ENCODE measurements around the gene CST8.

Gene CST8

DNA sequence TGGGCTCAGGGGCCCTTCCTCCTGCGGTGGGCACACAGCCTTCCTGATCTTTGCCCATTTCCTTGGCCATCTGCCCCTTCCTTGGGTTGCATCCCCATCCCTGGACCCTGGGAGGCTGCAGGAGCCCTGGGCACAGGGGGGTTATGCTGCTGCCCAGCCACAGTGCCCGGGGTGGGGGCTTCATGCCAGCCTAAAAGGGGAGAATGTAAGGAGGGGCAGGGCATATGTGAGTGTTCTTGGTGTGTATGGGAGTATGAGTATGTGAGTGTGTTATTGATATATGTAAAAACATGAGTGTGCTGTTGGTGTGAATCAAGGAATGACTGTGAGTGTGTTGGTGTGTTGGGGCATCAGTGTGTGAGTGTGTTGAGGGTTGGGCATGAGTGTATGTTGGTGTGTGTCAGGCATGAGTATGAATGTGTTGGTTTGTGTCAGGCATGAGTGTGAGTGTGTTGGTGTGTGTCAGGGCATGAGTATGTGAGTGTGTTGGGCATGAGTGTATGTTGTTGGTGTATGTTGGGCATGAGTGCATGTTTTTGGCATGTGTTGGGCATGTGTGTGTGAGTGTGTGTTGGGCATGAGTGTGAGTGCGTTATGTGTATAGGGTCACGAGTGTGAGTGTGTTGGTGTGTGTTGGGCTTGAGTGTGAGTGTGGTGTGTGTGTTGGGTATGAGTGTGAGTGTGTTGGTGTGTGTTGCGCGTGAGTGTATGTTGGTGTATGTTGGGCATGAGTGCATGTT lies 14.7 kb upstream of the CST8 start:
- no peak for ATAC-seq

GRCh38 chr20:23477223-23477622 lies 13.7 kb upstream of the CST8 start:
- ATAC-seq = no peak

- no peak for ATAC-seq
Measured at GRCh38 chr20:23479043-23479442, 11.9 kb upstream of the CST8 start.

GRCh38 chr20:23482138-23482537 lies 8.8 kb upstream of the CST8 start:
- no peak for ATAC-seq

GRCh38 chr20:23484081-23484480 lies 6.8 kb upstream of the CST8 start:
- no peak for ATAC-seq

DNA sequence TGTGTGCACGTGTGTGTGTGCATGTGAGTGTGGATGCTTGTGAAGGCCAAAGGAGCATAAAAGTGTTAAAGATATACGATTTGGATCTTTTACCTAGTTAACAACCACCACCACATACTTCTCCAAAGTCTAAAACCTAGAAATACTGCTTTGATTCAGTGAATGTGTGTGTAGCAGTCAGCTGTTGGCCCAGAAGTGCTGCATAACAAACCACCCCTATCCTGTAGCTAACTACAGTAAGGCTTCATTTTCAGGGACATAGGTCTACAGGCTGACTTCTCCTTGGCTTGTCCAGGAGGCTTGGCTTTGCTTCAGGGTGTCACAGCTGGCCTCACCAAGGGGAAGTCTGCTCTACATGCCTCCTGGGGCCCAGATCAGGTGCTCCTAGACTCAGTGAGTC lies 2.4 kb upstream of the CST8 start:
- ATAC-seq = no peak

DNA sequence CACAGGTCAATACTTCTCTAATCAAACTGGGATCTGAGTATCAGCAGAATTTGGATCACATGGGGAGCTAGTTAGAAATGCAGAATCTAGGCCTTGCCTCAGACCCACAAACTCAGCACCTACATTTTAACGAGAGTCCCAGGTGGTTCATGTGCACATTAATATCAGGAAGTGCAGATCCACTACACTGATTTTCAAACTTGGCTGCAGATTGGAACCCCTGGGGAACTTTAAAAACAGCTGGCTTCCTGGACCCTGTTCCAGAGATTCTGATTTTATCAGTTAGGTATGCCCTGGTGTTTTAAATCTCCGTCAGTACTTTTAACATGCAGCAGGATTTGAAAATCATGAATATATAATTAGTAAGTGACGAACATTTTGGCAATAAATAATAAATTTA lies 1.9 kb upstream of the CST8 start:
- no peak for ATAC-seq

- peak; percentile 48 to 63 for ATAC-seq
Measured at GRCh38 chr20:23492292-23492691, 1.4 kb downstream of the CST8 start.

- no peak for ATAC-seq
Measured at GRCh38 chr20:23493172-23493772, 2.4 kb downstream of the CST8 start.

- ATAC-seq = peak; percentile 87 to 93
Measured at GRCh38 chr20:23497536-23497935, 6.6 kb downstream of the CST8 start.

GRCh38 chr20:23501926-23502325 lies 11.0 kb downstream of the CST8 start:
- ATAC-seq = no peak

DNA sequence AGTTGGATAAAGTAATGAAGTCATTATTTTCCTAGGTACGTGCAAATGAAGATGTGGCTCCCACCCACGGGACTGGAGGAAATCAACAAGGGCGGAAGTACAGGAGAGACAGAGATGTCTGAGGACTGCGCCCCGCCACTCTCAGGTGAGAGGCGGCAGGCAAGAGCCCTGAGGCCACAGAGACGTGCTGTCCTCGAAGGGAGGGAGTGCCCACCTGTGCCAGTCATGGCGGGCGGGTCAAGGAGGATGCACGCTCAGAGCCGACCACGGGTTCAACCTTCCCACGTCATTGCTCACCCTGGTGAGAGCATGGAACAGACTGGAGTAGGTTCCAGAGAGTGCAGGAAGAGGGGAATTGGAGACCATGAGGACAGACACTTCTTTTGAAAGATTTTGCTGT lies 12.7 kb downstream of the CST8 start:
- no peak for ATAC-seq

DNA sequence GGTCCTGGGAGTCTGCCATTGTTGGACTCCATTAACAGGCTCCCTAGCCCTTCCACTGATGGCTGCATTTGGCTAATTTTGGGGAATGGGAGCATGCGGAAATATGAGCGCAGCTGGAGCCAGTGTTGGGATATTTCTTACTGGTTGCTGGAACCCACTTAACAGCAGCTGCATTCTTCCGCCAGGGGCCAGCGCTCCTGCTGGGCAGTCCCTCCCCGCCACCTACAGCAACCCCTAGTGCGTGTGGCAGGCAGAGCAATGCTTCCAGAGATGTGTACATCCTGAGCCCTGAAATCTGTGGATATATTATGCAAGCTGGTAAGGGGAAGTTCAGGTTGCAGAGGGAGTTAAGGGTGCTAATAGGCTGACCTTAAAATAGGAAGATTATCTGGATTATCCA lies 16.4 kb downstream of the CST8 start:
- ATAC-seq = no peak

DNA sequence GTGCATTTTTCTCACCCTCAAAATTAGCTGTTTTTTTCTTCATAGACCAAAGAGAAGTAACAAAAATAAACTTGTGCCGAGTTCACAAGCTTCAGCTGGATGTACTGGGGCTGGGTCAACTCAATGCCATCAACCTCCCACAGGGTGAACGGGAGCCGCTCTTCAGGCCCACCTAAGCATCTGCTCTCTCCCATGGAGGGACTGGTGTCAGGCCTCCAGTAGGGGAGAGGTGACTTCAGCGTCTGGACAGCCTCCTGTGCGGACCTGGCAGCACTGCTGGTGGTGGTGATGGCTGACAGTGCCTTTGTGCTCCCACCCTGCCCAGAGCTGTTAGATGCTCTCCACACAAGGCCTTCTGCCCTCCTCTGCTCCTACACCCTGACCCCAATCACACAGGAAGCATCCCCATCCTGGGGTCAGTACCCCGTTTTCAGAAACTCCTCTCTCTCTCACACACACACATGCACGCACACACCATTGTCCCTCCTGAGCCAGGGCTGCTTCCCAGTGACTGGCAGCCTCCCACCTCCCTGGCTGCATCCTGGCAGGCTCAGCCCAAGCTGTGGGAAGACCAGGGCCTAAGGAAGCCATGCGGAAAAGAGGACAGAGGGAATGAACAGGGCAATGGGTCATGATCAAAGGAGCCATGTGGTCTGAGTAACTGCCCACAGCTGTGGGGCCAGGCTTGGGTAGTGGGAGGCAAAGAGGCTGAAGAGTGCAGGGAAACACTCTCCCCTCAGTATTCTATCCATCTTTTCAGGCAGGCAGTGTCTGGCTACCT lies 17.7 kb downstream of the CST8 start:
- ATAC-seq = no peak

DNA sequence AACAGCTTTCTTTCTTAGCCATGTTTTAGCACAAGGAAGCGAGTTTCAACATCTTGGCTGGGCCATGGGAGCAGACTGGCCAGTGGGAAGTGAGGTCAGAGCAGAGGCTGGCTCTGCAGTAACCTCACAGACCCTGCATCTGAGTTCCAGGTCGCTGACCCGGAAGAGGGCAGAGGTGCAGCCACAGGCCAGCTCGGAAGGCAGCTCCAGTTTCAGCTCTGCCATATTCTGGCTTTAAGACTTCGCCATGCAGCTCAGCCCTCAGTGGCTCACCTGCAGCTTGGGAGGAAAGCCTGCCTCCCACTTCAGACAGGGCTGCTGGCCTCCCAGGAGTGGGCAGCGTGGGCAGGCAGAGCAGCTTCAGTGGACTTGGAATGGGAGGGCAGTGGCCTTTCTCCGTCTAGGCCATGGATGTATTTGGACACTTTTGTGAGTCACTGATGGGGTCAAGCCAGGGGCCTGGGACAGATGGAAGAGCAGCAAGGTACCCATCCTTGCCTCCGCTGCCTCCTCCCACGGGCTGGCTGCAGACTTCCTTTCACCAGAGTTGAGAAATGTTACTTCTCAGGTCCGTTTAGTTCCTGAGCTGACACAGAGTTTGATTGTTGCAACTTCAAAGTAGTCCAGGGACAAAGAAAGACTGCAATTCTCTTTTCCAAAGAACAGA lies 18.5 kb downstream of the CST8 start:
- ATAC-seq = no peak

- no peak for ATAC-seq
Measured at GRCh38 chr20:23510000-23510590, 19.2 kb downstream of the CST8 start.

DNA sequence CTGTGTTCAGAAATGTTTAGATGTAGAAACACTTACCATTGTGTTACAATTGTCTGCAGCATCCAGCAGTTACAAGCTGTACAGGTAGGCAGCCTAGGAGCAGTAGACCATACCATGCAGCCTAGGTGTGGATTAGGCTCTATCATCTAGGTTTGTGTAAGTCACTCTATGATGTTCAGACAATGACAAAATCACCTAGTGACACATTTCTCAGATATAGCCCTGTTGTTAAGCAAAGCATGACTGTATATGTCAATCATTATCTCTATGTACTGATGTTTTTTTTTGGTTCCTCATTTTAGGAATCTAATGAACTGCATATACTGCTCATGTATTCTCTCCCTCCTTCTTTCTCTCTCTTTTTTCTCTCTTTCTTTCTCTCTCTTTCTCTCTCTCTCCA lies 22.2 kb downstream of the CST8 start:
- ATAC-seq = no peak

DNA sequence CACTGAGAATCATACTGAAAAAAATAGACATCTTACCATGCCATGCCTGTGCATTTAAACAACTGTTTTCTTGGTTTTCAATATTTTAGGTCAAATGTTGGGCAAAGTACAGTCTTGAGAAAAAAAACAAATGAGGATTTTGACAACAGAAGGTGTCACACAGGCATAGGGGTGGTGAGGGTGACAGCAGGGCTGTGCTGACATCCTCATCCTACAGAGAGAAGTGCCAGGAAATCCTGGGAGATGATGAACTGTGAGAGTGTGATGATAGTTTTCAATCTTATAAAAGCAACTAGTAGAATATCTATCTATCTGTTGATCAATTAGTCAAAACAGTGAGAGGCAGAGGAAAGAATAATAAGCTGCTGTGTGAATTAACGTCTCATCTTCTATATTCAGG lies 23.9 kb downstream of the CST8 start:
- ATAC-seq = no peak

DNA sequence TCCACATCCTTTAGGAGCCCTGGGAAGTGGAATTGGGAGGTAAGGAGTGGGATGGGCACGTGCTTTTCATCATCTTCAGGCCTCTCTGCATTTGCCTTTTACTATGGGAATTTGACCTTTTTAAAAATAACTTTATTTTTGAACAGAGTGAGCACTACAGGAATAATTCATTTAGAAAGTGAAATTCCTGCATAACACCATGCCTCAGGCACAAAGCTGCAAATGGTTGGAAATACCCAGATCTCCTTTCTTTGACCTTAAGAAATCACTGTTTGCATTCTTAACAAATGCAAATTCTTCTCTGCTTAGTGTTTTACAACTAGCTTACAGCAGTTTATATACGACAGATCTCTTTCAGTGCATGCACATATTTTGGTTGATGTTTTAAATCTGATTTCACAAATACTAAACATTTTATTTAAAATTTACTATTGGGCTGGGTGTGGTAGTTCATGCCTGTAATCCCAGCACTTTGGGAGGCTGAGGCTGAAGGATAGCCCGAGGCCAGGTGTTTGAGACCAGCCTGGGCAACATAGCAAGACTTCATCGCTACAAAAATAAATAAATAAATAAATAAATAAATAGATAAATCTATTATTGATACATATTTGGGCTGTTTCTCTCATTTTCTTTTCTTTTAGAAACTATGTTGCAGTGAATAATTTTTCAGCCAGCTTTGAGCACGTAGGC lies 24.5 kb downstream of the CST8 start:
- ATAC-seq = no peak

DNA sequence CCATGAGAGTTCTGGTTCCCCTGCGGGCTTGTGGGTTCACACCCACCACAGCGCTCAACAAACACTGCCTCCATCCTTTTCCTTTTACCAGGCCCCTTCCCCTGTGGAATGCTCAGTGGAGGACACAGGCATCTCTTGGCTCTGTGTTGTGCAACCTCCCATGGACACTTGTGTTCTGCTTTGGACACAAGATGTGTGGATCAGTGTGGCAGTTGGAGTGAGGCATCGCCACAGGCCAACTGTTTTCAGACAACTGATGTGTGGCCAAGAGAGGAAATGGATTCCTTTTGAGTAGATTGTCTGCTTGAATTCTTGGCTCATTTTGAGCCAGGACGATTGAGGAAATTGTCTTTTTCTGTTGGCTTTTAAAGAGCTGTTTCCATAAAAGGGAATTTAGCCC lies 26.8 kb downstream of the CST8 start:
- ATAC-seq = no peak

DNA sequence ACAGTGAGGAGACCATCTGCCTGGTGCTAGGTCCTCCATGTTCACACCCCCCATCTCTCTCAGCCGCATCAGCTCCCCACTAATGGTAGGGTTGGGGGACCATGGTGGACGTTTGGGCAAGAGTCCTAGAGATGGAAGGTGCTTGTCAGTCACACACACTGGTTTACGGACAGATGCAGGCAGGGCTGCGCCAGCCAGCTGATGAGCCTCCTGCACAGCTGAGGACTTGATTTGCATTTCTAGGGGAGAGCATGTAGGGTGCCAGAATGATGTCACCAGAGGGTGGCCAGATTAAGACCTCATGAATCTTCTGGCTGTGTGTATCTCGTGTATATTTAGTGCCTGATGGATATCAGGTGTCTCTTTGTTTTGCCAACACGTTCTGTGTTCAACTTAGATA lies 28.6 kb downstream of the CST8 start:
- no peak for ATAC-seq

DNA sequence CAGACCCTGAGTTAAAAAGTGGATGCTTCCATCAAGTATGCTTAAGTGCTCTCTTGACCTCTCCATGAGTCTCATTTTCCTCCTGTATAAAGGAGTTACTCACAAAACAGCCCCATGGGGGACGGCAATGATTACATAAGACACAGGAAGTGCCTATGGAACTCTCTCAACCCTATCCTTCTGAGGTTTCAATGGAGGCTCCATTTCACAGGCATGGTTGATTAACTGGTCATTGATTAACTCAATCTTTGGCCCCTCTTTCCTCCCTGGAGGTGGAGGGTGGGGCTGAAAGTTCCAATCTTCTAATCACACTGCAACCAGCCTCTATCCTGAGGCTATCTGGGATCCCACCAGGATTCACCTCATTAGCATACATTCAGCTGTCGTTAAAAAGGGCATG lies 29.3 kb downstream of the CST8 start:
- ATAC-seq = no peak

All from activated CD4-positive, CD25-positive, alpha-beta regulatory T cell treated with anti-CD3 and anti-CD28 coated beads, Interleukin-2, amount 50 U/mL, for 24 hours (primary cell).